Measurements from ENCODE around the gene TNS3.

The TNS3 gene

DNA sequence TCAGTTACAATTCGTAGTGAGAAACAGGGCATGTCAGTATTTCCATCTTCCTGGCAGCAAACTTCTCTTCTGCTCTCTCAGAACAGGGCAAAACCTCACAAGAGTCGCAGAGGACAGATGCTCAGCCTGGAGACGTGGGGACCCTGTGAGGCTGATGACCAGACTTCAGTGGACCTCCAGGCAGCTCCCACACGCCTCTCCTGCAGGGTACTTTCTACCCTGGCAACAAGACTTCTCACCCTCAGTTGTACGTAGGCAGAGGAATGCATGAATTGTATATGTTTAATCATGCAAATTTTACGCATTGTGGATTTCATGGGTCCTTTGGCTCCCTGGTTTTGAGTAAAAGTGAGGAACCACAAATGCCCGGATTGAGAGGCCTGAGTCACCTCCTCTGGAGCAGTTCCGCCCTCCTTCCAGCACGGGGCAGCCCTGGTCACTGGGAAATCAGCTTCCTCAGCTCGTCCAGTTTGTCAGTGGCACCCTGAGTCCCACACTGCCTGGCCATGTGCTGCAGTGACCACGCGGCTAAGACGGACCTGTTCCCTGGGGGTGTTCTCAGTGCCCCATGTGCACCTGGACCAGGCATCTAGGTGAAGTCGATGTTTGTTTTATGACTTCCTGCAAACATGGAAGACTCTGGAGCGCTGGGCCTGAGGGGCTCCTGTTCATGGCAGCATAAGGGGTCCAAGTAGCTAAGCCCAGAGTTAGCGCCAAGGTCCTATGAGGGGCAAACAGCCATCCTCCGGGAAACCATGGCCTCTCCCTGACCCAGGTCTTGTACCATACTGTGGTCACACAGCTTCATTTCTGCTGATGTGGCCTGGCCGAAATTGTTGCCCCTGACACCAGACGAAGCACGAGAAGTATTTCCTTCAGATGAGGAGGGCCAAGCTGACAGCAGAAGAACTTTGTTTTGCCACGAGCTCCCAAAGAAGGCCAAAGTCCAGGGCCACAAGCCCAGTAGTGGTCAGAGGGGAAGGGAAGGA lies 165.1 kb downstream of the TNS3 start:
- no peak for DNase-seq

- no peak for DNase-seq
Observed at GRCh38 chr7:47415318-47416212, 166.3 kb downstream of the TNS3 start.

DNA sequence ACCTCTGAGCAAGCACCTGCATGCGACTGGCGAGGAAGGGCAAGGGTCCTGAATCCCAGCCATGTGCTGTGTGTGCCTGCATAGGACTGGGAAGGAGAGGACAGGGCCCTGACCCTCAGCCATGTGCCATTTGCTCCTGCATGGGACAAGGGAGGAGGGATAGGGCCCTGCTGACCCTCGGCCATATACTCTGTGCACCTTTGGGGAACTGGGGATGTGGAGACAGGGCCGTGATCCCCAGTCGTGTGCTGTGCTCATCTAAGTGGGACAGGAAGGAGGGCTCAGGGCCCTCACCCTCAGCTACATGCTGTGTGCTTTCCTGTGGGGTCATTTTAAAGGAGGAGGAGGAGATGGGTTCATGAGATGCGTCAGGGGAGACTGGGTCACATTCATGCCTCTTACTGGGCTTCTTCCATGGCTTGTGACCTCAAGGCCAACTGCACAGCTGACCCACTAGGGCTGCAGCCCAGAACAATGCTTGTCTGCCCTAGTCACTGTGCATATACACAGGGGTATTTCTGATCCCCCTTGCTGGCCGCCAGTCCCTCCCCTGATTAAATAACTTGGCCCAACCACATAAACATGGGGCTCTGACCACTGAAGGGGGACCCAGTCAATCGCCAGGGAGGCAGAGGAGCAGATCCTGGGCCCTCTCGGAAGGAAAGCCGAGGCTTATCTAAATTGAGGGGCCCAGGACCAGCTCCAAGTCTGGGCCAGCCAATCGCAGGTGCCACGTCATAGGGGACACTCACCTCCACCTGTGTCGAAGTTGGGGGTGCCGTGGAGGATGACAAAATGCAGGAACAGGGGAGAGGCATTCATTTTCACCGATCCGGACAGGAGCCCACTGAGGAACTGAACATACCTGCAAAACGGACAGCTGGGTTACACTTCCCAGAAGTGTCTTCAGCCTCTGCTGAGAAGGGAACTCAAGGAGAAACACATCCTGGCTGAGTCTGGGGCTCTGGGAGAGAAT lies 167.3 kb downstream of the TNS3 start:
- DNase-seq: no peak

GRCh38 chr7:47413526-47414341 lies 168.2 kb downstream of the TNS3 start:
- DNase-seq: no peak

- no peak for DNase-seq
Observed at GRCh38 chr7:47411901-47412300, 170.0 kb downstream of the TNS3 start.

DNA sequence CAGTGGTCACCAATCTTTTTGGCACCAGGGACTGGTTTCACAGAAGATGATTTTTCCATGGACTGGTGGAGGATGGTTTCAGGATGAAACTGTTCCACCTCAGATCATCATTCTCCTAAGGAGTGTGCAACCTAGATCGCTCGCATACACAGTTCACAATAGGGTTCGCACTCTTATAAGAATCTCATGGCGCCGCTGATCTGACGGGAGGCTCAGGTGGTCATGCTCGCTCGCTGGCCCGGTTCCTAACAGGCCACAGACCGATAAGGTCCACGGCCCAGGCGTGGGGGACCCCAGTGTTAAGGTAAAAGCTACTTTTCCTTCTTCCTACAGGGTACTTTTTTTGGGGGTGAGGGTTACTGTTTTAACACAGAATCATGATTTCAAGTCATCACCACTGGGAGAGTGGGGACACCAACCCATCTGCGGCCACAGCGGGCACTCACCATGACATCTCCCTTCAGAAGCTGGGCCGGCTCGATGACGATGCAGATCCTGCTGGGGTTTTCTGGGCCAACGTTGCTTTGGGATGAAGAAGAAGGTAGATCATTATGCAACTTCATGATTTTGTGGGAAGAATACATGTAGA lies 170.5 kb downstream of the TNS3 start:
- no peak for DNase-seq

- peak; percentile 12 for DNase-seq
Observed at GRCh38 chr7:47408675-47409074, 173.2 kb downstream of the TNS3 start.

DNA sequence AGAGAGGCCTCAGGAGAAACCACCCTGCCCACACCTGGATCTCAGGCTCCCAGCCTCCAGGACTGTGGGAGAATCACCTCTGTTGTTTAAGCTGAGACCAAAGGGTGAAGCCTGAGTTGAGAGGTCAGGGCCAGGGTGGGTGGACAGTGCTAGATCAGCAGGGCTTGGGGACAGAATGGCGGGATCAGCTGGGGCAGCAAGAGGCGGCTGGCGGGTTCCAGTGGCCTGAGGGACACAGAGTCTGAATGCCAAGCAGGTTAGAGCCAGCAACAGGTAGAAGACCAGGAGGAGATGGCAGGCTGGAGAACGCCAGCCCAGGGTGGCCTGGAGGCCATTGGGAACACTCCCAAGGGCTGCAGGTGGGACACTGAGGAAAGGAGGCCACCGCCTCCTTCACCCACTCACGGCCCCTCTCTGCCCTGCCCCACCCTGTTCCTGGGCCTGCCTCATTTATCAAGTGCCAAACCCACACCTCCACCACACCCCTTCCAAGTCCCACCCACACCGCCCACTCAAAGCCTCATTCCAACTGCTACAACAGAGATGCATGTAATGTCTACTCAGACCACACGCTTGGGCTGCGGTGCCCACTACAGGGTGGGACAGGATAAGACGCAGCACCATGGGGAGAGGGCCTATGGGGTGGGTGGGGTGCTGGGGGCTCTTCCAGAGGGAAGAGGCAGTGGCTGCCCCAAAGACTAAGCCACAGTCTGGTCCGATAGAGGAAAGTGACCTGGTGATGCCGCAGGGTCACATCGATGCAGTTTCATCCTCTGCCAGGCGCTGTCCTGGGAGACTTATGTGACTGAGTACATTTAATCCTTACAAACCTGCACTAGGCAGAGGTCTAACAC lies 173.9 kb downstream of the TNS3 start:
- peak; percentile 37 for DNase-seq

DNA sequence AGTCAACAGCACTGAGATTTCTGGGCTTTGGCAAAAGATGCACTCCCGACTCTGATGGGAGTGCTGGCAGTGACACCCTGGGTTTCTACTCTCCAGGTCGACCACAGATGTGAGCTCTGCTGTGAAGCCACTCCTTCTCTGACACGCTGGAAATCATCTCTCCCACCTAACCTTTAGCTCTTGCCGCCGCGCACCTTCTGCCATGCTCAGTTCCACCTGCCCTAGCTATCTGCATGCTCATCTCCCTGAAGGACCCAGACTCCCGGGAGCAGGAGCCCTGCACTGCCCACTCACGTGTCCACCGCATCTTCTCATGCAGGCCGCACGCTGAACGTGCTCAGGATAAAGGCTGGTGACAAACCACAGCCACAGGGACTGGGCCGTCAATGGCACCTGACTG lies 174.8 kb downstream of the TNS3 start:
- peak; percentile 38 for DNase-seq

GRCh38 chr7:47406801-47407129 lies 175.1 kb downstream of the TNS3 start:
- peak; percentile 17 for DNase-seq

DNA sequence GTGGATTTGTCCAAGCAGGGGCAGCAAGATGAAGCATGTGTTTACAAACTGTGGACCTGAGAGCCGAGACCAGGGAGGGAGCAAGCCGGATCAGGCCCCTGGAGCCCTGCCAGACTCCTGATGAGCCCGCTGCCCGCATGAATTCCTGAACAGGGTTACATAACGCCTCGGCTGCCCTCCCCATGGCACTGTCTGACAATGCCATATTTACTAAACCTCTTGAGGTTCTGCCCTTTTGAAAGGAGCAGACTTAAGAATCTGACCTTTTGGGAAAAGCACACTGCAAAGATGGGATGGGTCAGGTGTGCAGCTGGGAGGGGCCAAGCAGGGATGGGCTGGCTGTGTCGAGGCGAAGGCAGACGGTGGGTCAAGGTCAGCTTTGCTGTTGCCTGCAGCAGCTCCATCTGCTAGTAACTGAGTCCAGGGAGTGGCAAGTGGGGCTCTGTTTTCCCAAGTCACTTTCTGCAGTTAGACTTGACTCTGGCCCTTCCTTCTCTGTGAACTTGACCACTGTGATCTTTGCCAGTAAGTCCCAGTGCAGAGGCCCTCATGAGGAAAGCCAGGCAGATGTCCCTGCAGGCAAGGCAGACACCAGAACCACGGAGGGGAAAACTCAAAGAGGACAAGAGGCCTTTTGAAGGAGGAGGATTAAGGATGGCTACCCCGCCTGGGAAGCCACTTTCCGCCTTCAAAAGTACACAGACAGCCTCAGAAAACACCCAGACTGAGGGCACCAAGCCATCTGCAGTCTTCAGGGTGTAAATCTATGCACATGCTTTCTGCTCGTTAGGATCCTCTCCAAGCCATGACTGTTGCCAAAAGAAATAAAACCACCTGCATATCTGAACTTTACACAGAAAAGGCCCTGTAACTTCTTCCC lies 175.8 kb downstream of the TNS3 start:
- DNase-seq: no peak

- DNase-seq: no peak
Observed at GRCh38 chr7:47405286-47405904, 176.5 kb downstream of the TNS3 start.

- no peak for DNase-seq
Observed at GRCh38 chr7:47404010-47404409, 177.9 kb downstream of the TNS3 start.

GRCh38 chr7:47402941-47403866 lies 178.7 kb downstream of the TNS3 start:
- DNase-seq: no peak

GRCh38 chr7:47401611-47402570 lies 180.0 kb downstream of the TNS3 start:
- DNase-seq: no peak

GRCh38 chr7:47400741-47401206 lies 181.1 kb downstream of the TNS3 start:
- DNase-seq: no peak

Measured in activated CD8-positive, alpha-beta memory T cell treated with anti-CD3 and anti-CD28 coated beads, Interleukin-2, amount 50 U/mL, for 48 hours (primary cell).